ENCODE results near the gene DHRSX. TPM values are rescaled to one million over a fixed set of nuclear protein-coding genes. Genes with fewer than 3 reads are reported as not detected.

The DHRSX gene
- total and polyA plus RNA-seq, 7 donors: 5.6 to 19.3 (median 9.6) TPM

DNA sequence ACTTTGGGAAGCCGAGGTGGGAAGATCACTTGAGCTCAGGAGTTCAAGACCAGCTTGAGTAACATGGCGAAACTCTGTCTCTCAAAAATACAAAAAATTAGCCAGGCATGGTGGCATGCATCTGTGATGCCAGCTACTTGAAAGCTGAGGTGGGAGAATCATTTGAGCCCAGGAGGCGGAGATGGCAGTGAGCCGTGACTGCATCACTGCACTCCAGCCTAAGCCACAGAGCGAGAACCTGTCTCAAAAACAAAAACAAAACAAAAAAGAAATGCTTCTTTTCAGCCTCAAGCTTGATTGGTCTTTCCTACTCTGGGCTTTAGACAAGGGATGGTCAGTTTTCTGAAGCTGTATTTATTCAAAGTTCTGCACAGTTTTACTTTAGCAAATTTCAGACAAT lies 15.8 kb upstream of the DHRSX start:
- Histone ChIP-seq H3K9me3 (no peaks in the 10 kb centered on the region), H3K4me1 (no peaks in the 10 kb centered on the region), H3K27me3 (ENCODE audit: insufficient read depth in 3 of 3, low read length in 2 of 3) (no peaks in the 10 kb centered on the region), H3K36me3 (ENCODE audit: insufficient read depth in 1 of 2, low read depth in 1 of 2) (no peaks in the 10 kb centered on the region), H3K4me3 (no peak overlapping the region), H3K27ac (no peak overlapping the region)
- 54 to 66% (median 64%) methylated on average over 5 of the region's 5 CpGs for WGBS, 3 donors
- DNase-seq (no peak), ATAC-seq (no peak)
- no peak for TF ChIP-seq CTCF (IDR thresholded peaks at IDR 0.05)
- intact Hi-C loops (cut with DNase I): no loop called here

DNA sequence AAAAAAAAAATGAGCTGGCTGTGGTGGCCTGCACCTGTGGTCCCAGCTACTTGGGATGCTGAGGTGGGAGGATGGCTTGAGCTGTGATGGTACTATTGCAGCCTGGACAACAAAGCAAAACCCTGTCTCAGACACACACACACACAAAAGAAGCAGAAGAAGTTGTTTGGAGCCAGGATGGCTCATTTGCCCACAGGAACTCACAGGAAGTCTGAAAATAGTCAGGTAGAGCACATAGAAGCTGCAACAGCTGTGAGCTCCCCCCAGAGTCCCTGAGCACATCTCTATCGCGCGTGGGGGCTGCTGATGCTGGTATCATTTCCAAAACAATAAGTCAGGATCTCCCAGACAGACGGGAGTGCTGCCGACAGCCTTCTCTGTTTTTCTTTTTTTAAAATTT lies 13.4 kb upstream of the DHRSX start:
- ATAC-seq: no peak
- Histone ChIP-seq H3K27ac (no peak overlapping the region), H3K4me3 (no peak overlapping the region), H3K9me3 (no peaks in the 10 kb centered on the region), H3K4me1 (no peaks in the 10 kb centered on the region), H3K36me3 (ENCODE audit: insufficient read depth in 1 of 2, low read depth in 1 of 2) (no peaks in the 10 kb centered on the region), H3K27me3 (ENCODE audit: insufficient read depth in 3 of 3, low read length in 2 of 3) (no peaks in the 10 kb centered on the region)
- DNase-seq: no peak
- no peak for TF ChIP-seq CTCF (IDR thresholded peaks at IDR 0.05)
- intact Hi-C loops (cut with DNase I): no loop called here
- 33 to 37% (median 36%) methylated on average over 5 of the region's 5 CpGs for WGBS, 3 donors

DNA sequence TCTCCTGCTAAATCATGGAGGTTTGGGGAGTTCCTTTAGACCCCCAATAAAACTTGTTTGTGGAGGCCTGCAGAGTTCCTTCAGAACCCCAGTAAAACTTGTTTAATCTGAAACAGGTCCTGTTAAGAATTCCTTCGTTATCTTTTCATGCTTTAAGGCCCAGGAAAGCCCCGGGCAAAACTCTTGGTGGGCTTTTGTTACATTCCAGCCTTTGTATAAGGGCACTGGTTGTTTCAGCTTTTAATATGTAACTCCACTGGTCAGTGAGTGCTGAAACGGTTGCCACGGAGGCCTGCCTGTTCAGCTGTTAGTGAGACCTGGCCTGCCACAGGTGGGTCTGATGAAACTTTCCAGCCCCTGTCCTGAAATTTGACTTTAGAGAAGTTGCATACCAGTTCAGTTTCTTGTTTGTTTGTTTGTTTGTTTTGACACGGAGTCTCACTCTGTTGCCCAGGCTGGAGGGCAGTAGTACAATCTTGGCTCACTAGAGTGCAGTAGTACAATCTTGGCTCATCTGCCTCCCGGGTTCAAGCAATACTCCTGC lies 12.4 kb upstream of the DHRSX start:
- WGBS, 3 donors: 69 to 70% (median 70%) methylated on average over 6 of the region's 6 CpGs
- intact Hi-C loops (cut with DNase I): no loop called here
- DNase-seq (no peak), ATAC-seq (no peak)
- Histone ChIP-seq H3K9me3 (no peaks in the 10 kb centered on the region), H3K36me3 (ENCODE audit: insufficient read depth in 1 of 2, low read depth in 1 of 2) (no peaks in the 10 kb centered on the region), H3K4me1 (no peaks in the 10 kb centered on the region), H3K4me3 (no peak overlapping the region), H3K27ac (no peak overlapping the region), H3K27me3 (ENCODE audit: insufficient read depth in 3 of 3, low read length in 2 of 3) (peaks cover 0 to 4% (median 0%) of the 10 kb centered on the region in 3 donors)
- no peak for TF ChIP-seq CTCF (IDR thresholded peaks at IDR 0.05)

GRCh38 chrX:2512501-2512900 lies 11.7 kb upstream of the DHRSX start:
- intact Hi-C loops (cut with DNase I): no loop called here
- Histone ChIP-seq H3K27ac (no peak overlapping the region), H3K4me1 (no peaks in the 10 kb centered on the region), H3K9me3 (no peaks in the 10 kb centered on the region), H3K27me3 (ENCODE audit: insufficient read depth in 3 of 3, low read length in 2 of 3) (peaks cover 0 to 7% (median 0%) of the 10 kb centered on the region in 3 donors), H3K36me3 (ENCODE audit: insufficient read depth in 1 of 2, low read depth in 1 of 2) (no peaks in the 10 kb centered on the region), H3K4me3 (no peak overlapping the region)
- no peak for TF ChIP-seq CTCF (IDR thresholded peaks at IDR 0.05)
- ATAC-seq (no peak), DNase-seq (no peak)
- 93 to 96% (median 95%) methylated on average over 8 of the region's 8 CpGs for WGBS, 3 donors

- ATAC-seq (no peak), DNase-seq (no peak)
- no peaks in the 10 kb centered on the region for H3K4me1 ChIP-seq
- H3K27me3 ChIP-seq (ENCODE audit: insufficient read depth in 3 of 3, low read length in 2 of 3): peaks cover 0 to 7% (median 0%) of the 10 kb centered on the region in 3 donors
- H3K9me3 ChIP-seq: no peaks in the 10 kb centered on the region
- TF ChIP-seq CTCF (IDR thresholded peaks at IDR 0.05): no peak
- no peak overlapping the region for H3K4me3 ChIP-seq
- intact Hi-C loops (cut with DNase I): no loop called here
- WGBS, 3 donors: 94 to 95% (median 94%) methylated on average over 6 of the region's 6 CpGs
- no peak overlapping the region for H3K27ac ChIP-seq
- H3K36me3 ChIP-seq (ENCODE audit: insufficient read depth in 1 of 2, low read depth in 1 of 2): no peaks in the 10 kb centered on the region
These were observed 10.6 kb upstream of the DHRSX start for GRCh38 chrX:2511326-2511725.

All from psoas muscle (tissue), 8 donors.